Thymus (tissue), 11 donors: ENCODE results near the gene MMRN2. TPM values are rescaled to one million over a fixed set of nuclear protein-coding genes. Genes with fewer than 3 reads are reported as not detected.
"Not testable (repeated sequence)": the region's sequence is repeated elsewhere in the genome, so short reads cannot be mapped to it uniquely, and the experiment has no call there.

ENCODE experiments used
- DNase-seq, 9 donors: peaks; one replicate each; pipeline ENCODE4 v3.0.0-alpha.2; 2013; ENCODE audit warnings: low spot score in 9 of 9, low read depth in 6 of 9, missing footprints in 1 of 9
- H3K27ac ChIP-seq, 2 donors: one replicate each; pipeline ENCODE4 v1.5.1; 2013; ENCODE audit warnings: control low read depth in 1 of 2, low read depth in 1 of 2, low read length in 1 of 2, mild to moderate bottlenecking in 1 of 2, moderate library complexity in 1 of 2
- H3K27me3 ChIP-seq, 2 donors: one replicate each; pipeline ENCODE4 v1.5.1; 2013; ENCODE audit warnings: low read length in 1 of 2; ENCODE audit not compliant: control insufficient read depth in 2 of 2, insufficient read depth in 1 of 2
- H3K36me3 ChIP-seq, 2 donors: one replicate each; pipeline ENCODE4 v1.5.1; 2013; ENCODE audit warnings: low read length in 1 of 2, mild to moderate bottlenecking in 1 of 2, moderate library complexity in 1 of 2; ENCODE audit not compliant: control insufficient read depth in 2 of 2, insufficient read depth in 2 of 2
- H3K4me1 ChIP-seq, 2 donors: one replicate each; pipeline ENCODE4 v1.5.1; 2013; ENCODE audit warnings: low read length in 2 of 2; ENCODE audit not compliant: control insufficient read depth in 2 of 2, insufficient read depth in 2 of 2
- H3K4me3 ChIP-seq, 2 donors: one replicate each; pipeline ENCODE4 v1.5.1; 2013; ENCODE audit warnings: low read length in 2 of 2, control low read depth in 1 of 2, mild to moderate bottlenecking in 1 of 2
- H3K9me3 ChIP-seq, 2 donors: one replicate each; pipeline ENCODE4 v1.5.1; 2013; ENCODE audit warnings: low read length in 1 of 2, mild to moderate bottlenecking in 1 of 2; ENCODE audit not compliant: control insufficient read depth in 2 of 2, insufficient read depth in 1 of 2
- WGBS: extraction: QIAGEN DNeasy Blood & Tissue Kit; methylation state at CpG from one replicate; pipeline ENCODE4 v1.1.7; 2013; 5-methylcytosine and 5-hydroxymethylcytosine counted together
- polyA plus RNA-seq: library from polyadenylated mRNA; stranded (reverse); fragments of 200-250 nt; gene quantifications from one replicate; pipeline ENCODE4 v1.2.3, GENCODE V29; 2013
- total RNA-seq: library from RNA; stranded (reverse); fragments of 120-200 nt; gene quantifications from one replicate; pipeline ENCODE4 v1.2.4, GENCODE V29; 2013
- donor health status: healthy.

Gene MMRN2
- total and polyA plus RNA-seq, 2 donors = 6.8 to 9.3 TPM

DNA sequence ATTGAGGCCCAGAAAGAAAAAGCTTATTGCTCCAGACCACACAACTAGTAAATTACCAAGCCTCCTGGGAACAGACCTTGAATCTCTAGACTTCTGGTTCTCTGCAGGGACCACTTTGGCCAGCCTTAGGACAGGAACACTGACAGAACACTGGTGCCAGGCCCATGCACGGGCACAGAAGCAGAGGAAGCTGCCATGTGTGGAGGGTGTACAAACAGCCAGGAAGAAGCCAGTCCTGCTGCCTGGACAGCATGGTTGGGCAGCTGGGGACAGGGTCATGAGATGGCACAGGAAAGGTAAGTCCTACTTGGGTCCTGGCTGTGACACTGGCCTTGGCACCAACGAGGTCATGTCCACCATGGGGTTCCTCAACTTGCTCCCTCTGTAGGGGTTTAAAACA is 19.2 kb downstream of the MMRN2 start:
- H3K4me3 ChIP-seq = no peak overlapping the region
- H3K27ac ChIP-seq = no peak overlapping the region
- H3K9me3 ChIP-seq = no peaks in the 10 kb centered on the region
- peaks cover 0 to 2% of the 10 kb centered on the region in 2 donors for H3K4me1 ChIP-seq
- DNase-seq = no peak
- peaks cover 0 to 2% of the 10 kb centered on the region in 2 donors for H3K27me3 ChIP-seq
- no peaks in the 10 kb centered on the region for H3K36me3 ChIP-seq
- WGBS = 100% methylated on average over 2 of the region's 2 CpGs

DNA sequence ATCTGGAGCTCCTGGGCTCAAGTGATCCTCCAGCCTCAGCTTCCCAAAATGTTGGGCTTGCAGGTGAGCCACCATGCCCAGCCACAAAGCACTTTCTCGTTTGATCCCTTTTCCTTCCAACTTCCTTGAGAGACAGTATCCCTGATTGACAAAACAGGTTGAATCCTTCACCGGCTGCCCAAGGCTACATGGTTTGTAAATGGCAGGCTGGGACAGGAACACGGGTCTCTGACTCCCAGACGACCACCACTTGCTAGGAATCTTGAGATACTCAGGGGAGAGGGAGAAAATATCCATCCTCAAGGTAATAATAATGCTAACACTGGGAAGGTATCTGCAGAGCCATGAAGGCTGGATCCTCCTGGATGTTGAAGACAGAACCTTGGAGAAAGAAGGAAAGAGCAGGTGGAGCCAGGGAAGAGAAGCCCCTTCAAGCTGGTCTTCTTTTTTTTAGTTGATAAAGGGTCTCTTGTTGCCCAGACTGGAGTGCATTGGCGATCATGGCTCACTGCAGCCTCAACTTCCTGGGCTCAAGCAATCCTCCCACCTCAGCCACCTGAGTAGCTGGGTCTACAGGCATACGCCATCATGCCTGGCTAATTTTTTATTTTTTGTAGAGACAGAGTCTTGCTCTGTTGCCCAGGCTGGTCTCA is 19.8 kb downstream of the MMRN2 start:
- Histone ChIP-seq H3K36me3 (no peaks in the 10 kb centered on the region), H3K27ac (no peak overlapping the region), H3K4me3 (no peak overlapping the region)

GRCh38 chr10:86936661-86937501 is 20.5 kb downstream of the MMRN2 start:
- no peak overlapping the region for H3K27ac ChIP-seq
- no peaks in the 10 kb centered on the region for H3K9me3 ChIP-seq
- no peak overlapping the region for H3K4me3 ChIP-seq
- no peak for DNase-seq
- H3K4me1 ChIP-seq = peaks cover 0 to 2% of the 10 kb centered on the region in 2 donors
- H3K27me3 ChIP-seq = peaks cover 0 to 2% of the 10 kb centered on the region in 2 donors
- no peaks in the 10 kb centered on the region for H3K36me3 ChIP-seq
- 95% methylated on average over 13 of the region's 13 CpGs for WGBS

More for the DNA sequence above, 19.8 kb downstream of the MMRN2 start:
- no peak for DNase-seq
- Histone ChIP-seq H3K9me3 (no peaks in the 10 kb centered on the region), H3K4me1 (peaks cover 0 to 2% of the 10 kb centered on the region in 2 donors), H3K27me3 (peaks cover 0 to 2% of the 10 kb centered on the region in 2 donors)
- WGBS = 93% methylated on average over 6 of the region's 6 CpGs

DNA sequence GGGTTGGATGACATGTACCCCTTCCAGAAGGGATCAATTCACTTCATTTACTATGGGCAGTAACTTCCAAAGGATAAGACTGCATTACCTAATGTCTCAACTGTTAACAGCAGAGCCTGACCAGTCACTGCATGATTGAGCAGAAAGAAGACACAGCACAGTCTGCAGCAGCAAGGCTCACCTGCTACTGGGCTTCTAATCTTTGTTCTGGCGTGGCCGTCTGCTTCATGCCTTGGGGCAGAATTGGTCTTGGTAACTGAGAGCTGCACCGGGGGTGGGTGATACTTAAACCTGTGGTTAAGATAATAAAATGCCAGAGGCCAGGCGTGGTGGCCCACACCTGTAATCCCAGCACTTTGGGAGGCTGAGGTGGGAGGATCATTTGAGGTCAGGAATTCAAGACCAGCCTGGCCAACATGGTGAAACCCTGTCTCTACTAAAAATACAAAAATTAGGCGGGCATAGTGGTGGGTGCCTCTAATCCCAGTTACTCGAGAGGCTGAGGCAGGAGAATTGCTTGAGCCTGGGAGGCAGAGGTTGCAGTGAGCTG is 23.2 kb downstream of the MMRN2 start:
- H3K27ac ChIP-seq, H3K4me3 ChIP-seq, H3K36me3 ChIP-seq, DNase-seq, H3K4me1 ChIP-seq, H3K27me3 ChIP-seq, H3K9me3 ChIP-seq: not testable (repeated sequence)
- 95% methylated on average over 6 of the region's 6 CpGs for WGBS

GRCh38 chr10:86932674-86933073 is 24.7 kb downstream of the MMRN2 start:
- no peak overlapping the region for H3K27ac ChIP-seq
- 43% methylated on average over 2 of the region's 2 CpGs for WGBS
- H3K9me3 ChIP-seq = no peaks in the 10 kb centered on the region
- no peaks in the 10 kb centered on the region for H3K4me1 ChIP-seq
- DNase-seq = peak in 1 of 9 donors; percentile 13
- H3K4me3 ChIP-seq = no peak overlapping the region
- H3K27me3 ChIP-seq = no peaks in the 10 kb centered on the region
- no peaks in the 10 kb centered on the region for H3K36me3 ChIP-seq

DNA sequence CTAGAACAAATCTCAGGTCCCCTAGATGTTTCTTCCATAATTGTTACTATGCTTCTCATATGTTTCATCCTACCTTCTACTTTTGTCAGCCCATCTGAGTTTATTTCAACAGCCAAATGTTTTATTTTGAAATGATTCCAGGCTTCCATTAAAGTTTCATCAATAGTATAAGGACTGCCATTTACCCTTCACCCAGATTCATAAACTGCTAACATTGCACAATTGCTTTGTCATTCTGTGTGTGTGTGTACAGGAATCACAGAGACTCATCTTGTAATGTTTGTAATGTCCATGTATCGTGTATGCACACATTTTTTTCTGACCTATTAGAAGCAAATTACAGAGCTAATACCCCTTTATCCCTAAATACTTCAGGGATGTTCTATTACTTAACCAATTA is 25.5 kb downstream of the MMRN2 start:
- H3K36me3 ChIP-seq = no peaks in the 10 kb centered on the region
- no peak overlapping the region for H3K27ac ChIP-seq
- no peaks in the 10 kb centered on the region for H3K4me1 ChIP-seq
- H3K27me3 ChIP-seq = no peaks in the 10 kb centered on the region
- no peak overlapping the region for H3K4me3 ChIP-seq
- no peak for DNase-seq
- no peaks in the 10 kb centered on the region for H3K9me3 ChIP-seq
- 94% methylated on average over 1 of the region's 1 CpG for WGBS

DNA sequence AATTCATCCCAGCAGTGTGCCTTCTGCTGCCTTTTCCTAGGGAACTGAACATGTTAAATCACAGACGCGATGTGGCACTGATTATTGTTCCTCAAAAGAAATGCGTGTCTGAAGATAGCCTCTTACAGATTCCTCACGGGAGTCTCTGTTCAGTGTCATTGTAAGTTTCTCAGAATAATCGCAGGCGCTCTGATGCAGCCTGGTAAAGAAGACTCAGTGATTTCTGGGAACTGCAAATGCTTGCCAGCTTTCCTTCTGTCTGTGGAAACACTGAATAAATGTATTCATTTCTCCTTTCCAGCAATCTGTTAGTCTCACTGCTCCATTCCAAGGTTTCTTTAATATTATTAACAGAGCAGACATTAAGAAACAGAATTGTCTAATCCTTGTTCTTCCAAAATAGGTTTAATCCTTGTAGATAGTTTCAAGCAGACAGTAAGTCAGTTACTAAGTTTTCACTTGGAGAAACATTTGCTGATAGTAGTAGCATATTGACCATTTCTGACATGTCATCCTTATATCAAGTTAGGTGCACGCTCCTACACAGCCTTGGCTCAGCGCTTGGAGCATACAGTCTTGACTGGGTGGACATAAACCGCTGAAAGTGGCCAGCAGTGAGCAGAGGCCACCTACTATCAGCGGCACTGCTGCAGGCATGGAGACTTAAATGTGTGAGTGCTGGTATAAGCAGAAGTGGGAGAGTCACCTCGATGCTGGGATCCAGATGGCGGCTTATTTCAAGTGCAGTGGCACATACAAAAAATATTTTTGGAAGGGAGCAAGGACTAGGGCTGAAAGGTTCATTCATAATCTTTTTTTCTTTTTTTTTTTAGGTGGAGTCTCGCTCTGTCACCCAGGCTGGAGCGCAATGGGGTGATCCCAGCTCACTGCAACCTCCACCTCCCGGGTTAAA is 27.7 kb downstream of the MMRN2 start:
- H3K9me3 ChIP-seq = no peaks in the 10 kb centered on the region
- H3K4me1 ChIP-seq = no peaks in the 10 kb centered on the region
- no peak overlapping the region for H3K27ac ChIP-seq
- WGBS = 95% methylated on average over 15 of the region's 15 CpGs
- no peaks in the 10 kb centered on the region for H3K36me3 ChIP-seq
- DNase-seq = no peak
- H3K27me3 ChIP-seq = no peaks in the 10 kb centered on the region
- no peak overlapping the region for H3K4me3 ChIP-seq

DNA sequence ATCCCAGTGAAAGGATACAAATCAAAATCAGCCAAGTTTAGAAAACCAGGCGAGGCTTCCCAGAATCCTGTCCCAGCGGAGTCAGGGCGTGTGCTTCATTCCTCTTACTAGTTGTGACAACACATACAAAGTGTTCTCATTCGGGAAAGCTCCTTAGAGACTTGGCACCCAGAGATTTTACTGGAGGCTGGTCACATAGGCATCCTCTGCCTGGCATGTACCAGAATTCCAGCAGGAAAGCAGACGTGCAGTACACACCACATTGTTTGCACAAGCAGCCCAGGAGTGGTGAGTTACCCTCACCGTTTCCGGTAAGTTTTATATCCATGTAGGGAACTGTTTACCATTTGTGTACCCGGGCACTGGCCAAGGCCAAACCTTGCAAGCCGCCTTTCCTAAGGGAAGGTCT is 34.9 kb downstream of the MMRN2 start:
- DNase-seq = no peak
- no peak overlapping the region for H3K4me3 ChIP-seq
- H3K27me3 ChIP-seq = no peaks in the 10 kb centered on the region
- no peak overlapping the region for H3K27ac ChIP-seq
- no peaks in the 10 kb centered on the region for H3K9me3 ChIP-seq
- no peaks in the 10 kb centered on the region for H3K36me3 ChIP-seq
- no peaks in the 10 kb centered on the region for H3K4me1 ChIP-seq
- 93% methylated on average over 9 of the region's 9 CpGs for WGBS
